SK-N-SH (cell line): Measurements from ENCODE around the gene FCER1G.

Source experiments
- POLR2AphosphoS5 ChIP-seq: IDR thresholded peaks from 2 replicates; pipeline ENCODE4 v1.6.1; 2012; ENCODE audit warnings: low read depth, low read length
- SIN3A ChIP-seq: IDR thresholded peaks from 2 replicates; pipeline ENCODE4 v1.6.1; 2012; ENCODE audit warnings: low read depth, mild to moderate bottlenecking, low read length, moderate library complexity, borderline replicate concordance
- TF ChIP-seq, protein P1 (sequence below): fragments of 200-600 bp; sonication (generic); IDR thresholded peaks from 2 replicates; pipeline ENCODE4 v1.6.1; 2017; ENCODE audit warnings: antibody characterized with exemption, mild to moderate bottlenecking, moderate library complexity

DNA sequence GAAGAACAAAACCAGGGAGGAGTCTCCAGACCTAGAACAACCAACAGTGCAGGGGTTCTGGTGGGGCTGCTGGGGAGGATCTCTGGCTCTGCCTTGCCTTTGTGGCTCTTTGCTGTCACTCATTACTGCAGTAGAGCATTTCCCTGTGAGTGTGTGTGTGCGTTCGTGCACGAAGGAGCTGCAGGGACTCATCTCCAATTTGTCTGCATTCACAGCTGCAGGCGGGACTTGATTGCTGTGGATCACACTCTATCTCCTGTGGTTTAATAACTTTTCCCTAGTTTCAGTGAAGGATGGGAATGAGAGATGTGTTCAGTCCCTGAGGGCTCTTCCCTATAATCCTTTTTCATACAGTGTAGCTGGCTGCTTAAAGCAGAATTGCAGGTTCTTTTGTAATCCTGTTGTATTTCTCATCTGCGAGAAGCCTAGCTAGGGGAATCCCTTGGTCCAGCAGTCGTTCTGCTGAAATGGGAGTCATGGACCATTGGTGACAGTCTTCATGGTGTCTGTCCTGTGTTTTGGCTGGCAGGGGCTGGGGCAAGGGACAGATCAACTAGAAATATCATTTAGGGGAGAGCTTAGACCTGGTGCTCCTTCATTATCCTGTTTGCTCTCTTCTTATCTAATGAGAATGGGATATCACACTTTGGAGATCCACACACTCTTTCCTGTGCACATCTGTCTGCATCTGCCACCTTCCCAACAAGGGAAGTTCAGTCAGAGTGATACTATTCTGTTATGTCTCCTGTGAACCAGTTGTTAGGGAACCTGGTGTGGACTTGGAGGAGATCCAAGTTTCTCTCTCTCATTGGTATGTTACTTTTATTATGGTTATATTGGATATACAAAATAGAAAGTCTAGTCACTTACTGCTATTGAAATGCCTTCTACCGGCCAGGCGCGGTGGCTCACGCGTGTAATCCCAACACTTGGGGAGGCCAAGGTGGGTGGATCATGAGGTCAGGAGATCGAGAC, 46.5 kb downstream of the FCER1G start:
- TF ChIP-seq, protein P1, sequence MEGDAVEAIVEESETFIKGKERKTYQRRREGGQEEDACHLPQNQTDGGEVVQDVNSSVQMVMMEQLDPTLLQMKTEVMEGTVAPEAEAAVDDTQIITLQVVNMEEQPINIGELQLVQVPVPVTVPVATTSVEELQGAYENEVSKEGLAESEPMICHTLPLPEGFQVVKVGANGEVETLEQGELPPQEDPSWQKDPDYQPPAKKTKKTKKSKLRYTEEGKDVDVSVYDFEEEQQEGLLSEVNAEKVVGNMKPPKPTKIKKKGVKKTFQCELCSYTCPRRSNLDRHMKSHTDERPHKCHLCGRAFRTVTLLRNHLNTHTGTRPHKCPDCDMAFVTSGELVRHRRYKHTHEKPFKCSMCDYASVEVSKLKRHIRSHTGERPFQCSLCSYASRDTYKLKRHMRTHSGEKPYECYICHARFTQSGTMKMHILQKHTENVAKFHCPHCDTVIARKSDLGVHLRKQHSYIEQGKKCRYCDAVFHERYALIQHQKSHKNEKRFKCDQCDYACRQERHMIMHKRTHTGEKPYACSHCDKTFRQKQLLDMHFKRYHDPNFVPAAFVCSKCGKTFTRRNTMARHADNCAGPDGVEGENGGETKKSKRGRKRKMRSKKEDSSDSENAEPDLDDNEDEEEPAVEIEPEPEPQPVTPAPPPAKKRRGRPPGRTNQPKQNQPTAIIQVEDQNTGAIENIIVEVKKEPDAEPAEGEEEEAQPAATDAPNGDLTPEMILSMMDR: no peak
- no peak for TF ChIP-seq POLR2AphosphoS5
- no peak for TF ChIP-seq SIN3A
